IMR-90 (cell line): ENCODE results near the gene PRPF6.

Experiments
- CTCF ChIP-seq: conservative IDR thresholded peaks from 2 replicates; pipeline ENCODE4 v1.5.1; 2012; ENCODE audit warnings: mild to moderate bottlenecking, low read depth, low read length, improper control_type of control experiment
- MXI1 ChIP-seq: IDR thresholded peaks from 2 replicates; pipeline ENCODE4 v1.6.1; 2012; ENCODE audit warnings: low read depth, mild to moderate bottlenecking, low read length, moderate library complexity, borderline replicate concordance
- POLR2A ChIP-seq: IDR thresholded peaks from 2 replicates; pipeline ENCODE4 v1.6.1; 2012; ENCODE audit warnings: mild to moderate bottlenecking, low read depth, low read length
- RAD21 ChIP-seq: IDR thresholded peaks from 2 replicates; pipeline ENCODE4 v1.6.1; 2012; ENCODE audit warnings: low read length, improper control_type of control experiment
- RFX5 ChIP-seq: IDR thresholded peaks from 2 replicates; pipeline ENCODE4 v1.8.0; 2012; ENCODE audit warnings: low read depth, mild to moderate bottlenecking, low read length, moderate library complexity
- SMC3 ChIP-seq: fragments of 150-350 bp; IDR thresholded peaks from 2 replicates; pipeline ENCODE4 v1.6.1; 2016; ENCODE audit warnings: low read depth, mild to moderate bottlenecking, antibody characterized with exemption, low read length, moderate library complexity

GRCh38 chr20:63976980-63977738, 3.8 kb upstream of the PRPF6 start:
- TF ChIP-seq CTCF: no peak
- no peak for TF ChIP-seq SMC3
- no peak for TF ChIP-seq POLR2A
- no peak for TF ChIP-seq RFX5
- TF ChIP-seq RAD21: no peak
- TF ChIP-seq MXI1: no peak
